Hepatocyte (in vitro differentiated cells): Measurements from ENCODE around the gene C1orf232. TPM values are rescaled to one million over a fixed set of nuclear protein-coding genes. Genes with fewer than 3 reads are reported as not detected.

Source experiments
- DNase-seq: peaks from one replicate; pipeline ENCODE4 v3.0.0-alpha.2; 2016; ENCODE audit warnings: low spot score
- H2AFZ ChIP-seq: fragments of 200-600 bp; sonication (generic); 2 replicates; pipeline ENCODE4 v1.6.0; 2016; ENCODE audit warnings: antibody characterized with exemption, mild to moderate bottlenecking
- H3K27ac ChIP-seq: fragments of 200-600 bp; sonication (generic); 2 replicates; pipeline ENCODE4 v1.5.1; 2016; ENCODE audit warnings: mild to moderate bottlenecking
- H3K27me3 ChIP-seq: fragments of 200-600 bp; sonication (generic); 2 replicates; pipeline ENCODE4 v1.6.1; 2016
- H3K36me3 ChIP-seq: fragments of 200-600 bp; sonication (generic); replicated peaks from 2 replicates; pipeline ENCODE4 v1.5.1; 2016; ENCODE audit warnings: low read depth; ENCODE audit not compliant: insufficient read depth
- H3K4me1 ChIP-seq: fragments of 200-600 bp; sonication (generic); 2 replicates; pipeline ENCODE4 v1.5.1; 2016; ENCODE audit warnings: mild to moderate bottlenecking, moderate library complexity; ENCODE audit not compliant: insufficient read depth
- H3K4me2 ChIP-seq: fragments of 200-600 bp; sonication (generic); 2 replicates; pipeline ENCODE4 v1.6.0; 2016
- H3K4me3 ChIP-seq: fragments of 200-600 bp; sonication (generic); 2 replicates; pipeline ENCODE4 v1.5.1; 2016; ENCODE audit warnings: mild to moderate bottlenecking
- H3K79me2 ChIP-seq: fragments of 200-600 bp; sonication (generic); 2 replicates; pipeline ENCODE4 v1.6.0; 2017; ENCODE audit warnings: mild to moderate bottlenecking
- H3K9me2 ChIP-seq: fragments of 200-600 bp; sonication (generic); replicated peaks from 2 replicates; pipeline ENCODE4 v1.6.0; 2017; ENCODE audit warnings: mild to moderate bottlenecking; ENCODE audit not compliant: insufficient read depth
- H3K9me3 ChIP-seq: fragments of 200-600 bp; sonication (generic); 2 replicates; pipeline ENCODE4 v1.5.1; 2016; ENCODE audit warnings: low read depth, mild to moderate bottlenecking
- H4K20me1 ChIP-seq: fragments of 200-600 bp; sonication (generic); 2 replicates; pipeline ENCODE4 v1.6.0; 2016; ENCODE audit warnings: mild to moderate bottlenecking; ENCODE audit not compliant: insufficient read depth, poor library complexity, severe bottlenecking
- CTCF ChIP-seq: fragments of 200-600 bp; sonication (generic); IDR thresholded peaks from 2 replicates; pipeline ENCODE4 v1.5.1; 2016; ENCODE audit warnings: antibody characterized with exemption, mild to moderate bottlenecking; ENCODE audit not compliant: poor library complexity
- EZH2 ChIP-seq: fragments of 200-600 bp; sonication (generic); IDR thresholded peaks from 2 replicates; pipeline ENCODE4 v1.6.1; 2016; ENCODE audit warnings: antibody characterized with exemption, mild to moderate bottlenecking, borderline replicate concordance
- EZH2phosphoT487 ChIP-seq: fragments of 200-600 bp; sonication (generic); IDR thresholded peaks from one replicate; pipeline ENCODE4 v1.6.1; 2018; ENCODE audit warnings: antibody characterized with exemption, mild to moderate bottlenecking, low read depth, moderate library complexity; ENCODE audit not compliant: unreplicated experiment, severe bottlenecking
- WGBS: methylation state at CpG from one replicate; pipeline ENCODE4 v1.1.6; 2016; ENCODE audit warnings: low lambda C conversion rate; ENCODE audit errors: missing lambda C conversion rate; 5-methylcytosine and 5-hydroxymethylcytosine counted together
- polyA plus RNA-seq: library from polyadenylated mRNA; unstranded; fragments of >200 nt; fragmentation: Nextera tagmentation; extraction: Ambion mirVana; gene quantifications from 2 replicates; pipeline ENCODE4 v1.2.1, GENCODE V29; 2016
- total RNA-seq: library from RNA; depleted of rRNA; stranded (reverse); fragments of >200 nt; gene quantifications from 2 replicates; pipeline ENCODE4 v1.2.3, GENCODE V29; 2014

The C1orf232 gene
- total and polyA plus RNA-seq, 2 experiments from 2014 or later = not detected

GRCh38 chr1:26191739-26192138 lies 23.0 kb upstream of the C1orf232 start:
- H3K9me3 ChIP-seq = no peaks in the 10 kb centered on the region
- H3K27ac ChIP-seq = no peak overlapping the region
- WGBS = 76% methylated on average over 3 of the region's 3 CpGs
- H3K36me3 ChIP-seq = no peaks in the 10 kb centered on the region
- DNase-seq = no peak
- no peaks in the 10 kb centered on the region for H3K79me2 ChIP-seq
- H3K4me2 ChIP-seq = no peak overlapping the region
- no peaks in the 10 kb centered on the region for H3K4me1 ChIP-seq
- H3K9me2 ChIP-seq = no peaks in the 10 kb centered on the region
- no peak overlapping the region for H3K4me3 ChIP-seq
- no peak overlapping the region for H2AFZ ChIP-seq
- H3K27me3 ChIP-seq = no peaks in the 10 kb centered on the region
- TF ChIP-seq CTCF (no peak), EZH2 (no peak), EZH2phosphoT487 (no peak)
- H4K20me1 ChIP-seq = no peaks in the 10 kb centered on the region

GRCh38 chr1:26190373-26190987 lies 21.7 kb upstream of the C1orf232 start, which contains the start of gene CATSPER4:
TSS of gene CATSPER4 (plus strand) at chr1:26190602. CDS start at chr1:26190628, 26 bp downstream.
- no peaks in the 10 kb centered on the region for H3K27me3 ChIP-seq
- no peak within 1 kb of the TSS for H3K4me3 ChIP-seq
- no peaks in the 10 kb centered on the region for H3K4me1 ChIP-seq
- H3K36me3 ChIP-seq = no peaks in the 10 kb centered on the region
- H3K4me2 ChIP-seq = no peak within 1 kb of the TSS
- no peak within 1 kb of the TSS for H2AFZ ChIP-seq
- no peaks in the 10 kb centered on the region for H3K9me3 ChIP-seq
- H4K20me1 ChIP-seq = no peaks in the 10 kb centered on the region
- no peak within 1 kb of the TSS for H3K27ac ChIP-seq
- 53% methylated on average over 15 of the region's 16 CpGs for WGBS
- TF ChIP-seq EZH2phosphoT487 = no peak
- TF ChIP-seq CTCF = peak; percentile 41
- no peak for TF ChIP-seq EZH2
- peak; percentile 53 for DNase-seq
- no peaks in the 10 kb centered on the region for H3K79me2 ChIP-seq
- no peaks in the 10 kb centered on the region for H3K9me2 ChIP-seq

GRCh38 chr1:26189751-26190275 lies 21.1 kb upstream of the C1orf232 start:
- 85% methylated on average over 7 of the region's 7 CpGs for WGBS

More at GRCh38 chr1:26189751-26190275, 21.1 kb upstream of the C1orf232 start:
- Histone ChIP-seq H3K9me2 (no peaks in the 10 kb centered on the region), H3K27ac (no peak overlapping the region), H3K4me3 (no peak overlapping the region), H3K9me3 (no peaks in the 10 kb centered on the region), H2AFZ (no peak overlapping the region), H3K36me3 (no peaks in the 10 kb centered on the region), H3K27me3 (no peaks in the 10 kb centered on the region), H3K79me2 (no peaks in the 10 kb centered on the region), H4K20me1 (no peaks in the 10 kb centered on the region), H3K4me2 (no peak overlapping the region), H3K4me1 (no peaks in the 10 kb centered on the region)
- TF ChIP-seq CTCF = no peak
- no peak for TF ChIP-seq EZH2phosphoT487
- no peak for TF ChIP-seq EZH2
- no peak for DNase-seq
